Testis (tissue), 3 donors: ENCODE data around the gene EIF2S2. TPM values are rescaled to one million over a fixed set of nuclear protein-coding genes. Genes with fewer than 3 reads are reported as not detected.

Experiments
- DNase-seq: peaks from one replicate; pipeline ENCODE4 v3.0.0-alpha.2; 2019
- H3K27ac ChIP-seq, 2 donors: fragments of 200-600 bp; sonication (generic); one replicate each; pipeline ENCODE4 v1.5.1; 2019
- H3K27me3 ChIP-seq: fragments of 200-600 bp; sonication (generic); one replicate; pipeline ENCODE4 v1.5.1; 2019
- H3K36me3 ChIP-seq: fragments of 200-600 bp; sonication (generic); one replicate; pipeline ENCODE4 v1.5.1; 2017; ENCODE audit warnings: low read depth; ENCODE audit errors: missing control alignments
- H3K4me1 ChIP-seq: fragments of 200-600 bp; sonication (generic); one replicate; pipeline ENCODE4 v1.5.1; 2019
- H3K4me3 ChIP-seq, 2 donors: fragments of 200-600 bp; sonication (generic); one replicate each; pipeline ENCODE4 v1.5.1; 2017 to 2019
- H3K9me3 ChIP-seq: fragments of 200-600 bp; sonication (generic); one replicate; pipeline ENCODE4 v1.5.1; 2017
- POLR2A ChIP-seq: fragments of 450-650 bp; IDR thresholded peaks from one replicate; pipeline ENCODE4 v1.6.1; 2017; ENCODE audit warnings: antibody characterized with exemption, mild to moderate bottlenecking, moderate library complexity
- WGBS, 2 donors: methylation state at CpG; one replicate each; pipeline ENCODE4 v1.1.5; 2018; 5-methylcytosine and 5-hydroxymethylcytosine counted together
- intact Hi-C: fragments of 100-400 bp; cut with DNase I; formaldehyde crosslinking; loops from one replicate; pipeline ENCODE4 v1.15.1; 2023; ENCODE audit warnings: low total_unique reads
- polyA plus RNA-seq: library from polyadenylated mRNA; stranded (reverse); fragments of 350-450 nt; fragmentation: Illumina TruSeq; extraction: RNeasy Lipid Tissue Mini Kit (QIAGEN cat#74804); gene quantifications from one replicate; pipeline ENCODE4 v1.2.3, GENCODE V29; 2014; ENCODE audit warnings: low read depth, low replicate concordance; ENCODE audit not compliant: insufficient read depth
- total RNA-seq, 2 donors: library from RNA; depleted of rRNA; stranded (reverse); fragments of >200 nt; gene quantifications; one replicate each; pipeline ENCODE4 v1.2.3, GENCODE V29; 2016
- TF ChIP-seq, protein P1 (sequence below), 3 experiments: fragments of 450-650 bp in 2 of 3; fragments of 200-600 bp in 1 of 3; sonication (generic) in 1 of 3; IDR thresholded peaks; one replicate each; pipeline ENCODE4 v1.5.1; 2016 to 2019; ENCODE audit warnings: antibody characterized with exemption in 3 of 3, mild to moderate bottlenecking in 2 of 3, moderate library complexity in 1 of 3

The EIF2S2 gene
- total and polyA plus RNA-seq, 3 donors from 2014 or later, result 41.9 to 48.9 (median 45.4) TPM

DNA sequence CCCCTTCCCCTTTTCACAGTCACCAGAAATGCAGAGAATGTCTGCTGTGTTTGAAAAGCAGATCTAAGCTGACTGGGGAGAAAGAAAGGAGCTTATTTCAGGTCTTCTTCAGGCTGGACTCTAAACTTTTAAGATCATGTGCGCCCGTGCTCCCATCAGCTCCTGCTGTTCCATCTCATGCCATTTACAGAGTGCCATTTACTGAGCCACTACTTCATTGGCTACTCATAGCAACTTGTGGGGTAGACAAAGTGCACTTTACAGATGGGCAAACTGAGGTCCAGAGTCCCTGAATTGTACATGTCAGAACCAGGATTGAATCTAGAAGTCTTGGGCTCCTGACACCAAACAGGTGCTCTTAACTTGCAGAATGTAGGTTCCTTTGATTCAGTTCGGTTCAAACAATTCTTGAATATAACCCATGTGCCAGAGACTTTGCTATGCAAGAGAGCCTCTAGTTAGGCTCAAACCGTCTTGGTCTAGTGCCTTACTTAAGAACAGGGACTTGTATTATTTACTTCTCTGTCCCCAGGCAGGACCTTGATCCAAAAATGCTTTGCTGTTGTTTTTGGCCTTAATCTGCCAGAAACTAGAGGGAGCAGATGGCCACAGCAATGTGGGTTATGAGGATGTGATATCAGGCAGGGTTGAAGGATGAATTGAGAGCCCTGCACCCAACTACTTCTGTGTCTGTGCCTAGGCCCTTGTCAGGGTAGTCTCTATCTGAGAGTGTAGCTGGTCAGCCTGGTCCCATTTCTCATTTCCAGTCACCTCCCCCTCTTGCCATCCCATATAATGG is 61.9 kb downstream of the EIF2S2 start:
- no peak overlapping the region for H3K4me3 ChIP-seq
- TF ChIP-seq, protein P1, sequence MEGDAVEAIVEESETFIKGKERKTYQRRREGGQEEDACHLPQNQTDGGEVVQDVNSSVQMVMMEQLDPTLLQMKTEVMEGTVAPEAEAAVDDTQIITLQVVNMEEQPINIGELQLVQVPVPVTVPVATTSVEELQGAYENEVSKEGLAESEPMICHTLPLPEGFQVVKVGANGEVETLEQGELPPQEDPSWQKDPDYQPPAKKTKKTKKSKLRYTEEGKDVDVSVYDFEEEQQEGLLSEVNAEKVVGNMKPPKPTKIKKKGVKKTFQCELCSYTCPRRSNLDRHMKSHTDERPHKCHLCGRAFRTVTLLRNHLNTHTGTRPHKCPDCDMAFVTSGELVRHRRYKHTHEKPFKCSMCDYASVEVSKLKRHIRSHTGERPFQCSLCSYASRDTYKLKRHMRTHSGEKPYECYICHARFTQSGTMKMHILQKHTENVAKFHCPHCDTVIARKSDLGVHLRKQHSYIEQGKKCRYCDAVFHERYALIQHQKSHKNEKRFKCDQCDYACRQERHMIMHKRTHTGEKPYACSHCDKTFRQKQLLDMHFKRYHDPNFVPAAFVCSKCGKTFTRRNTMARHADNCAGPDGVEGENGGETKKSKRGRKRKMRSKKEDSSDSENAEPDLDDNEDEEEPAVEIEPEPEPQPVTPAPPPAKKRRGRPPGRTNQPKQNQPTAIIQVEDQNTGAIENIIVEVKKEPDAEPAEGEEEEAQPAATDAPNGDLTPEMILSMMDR (IDR thresholded peaks at IDR 0.05), result no peak
- no peak for TF ChIP-seq POLR2A
- no peaks in the 10 kb centered on the region for H3K36me3 ChIP-seq
- no peak overlapping the region for H3K27ac ChIP-seq
- no peaks in the 10 kb centered on the region for H3K9me3 ChIP-seq
- intact Hi-C loops, result no loop called here
- H3K4me1 ChIP-seq, result peaks cover 22% of the 10 kb centered on the region
- DNase-seq, result no peak
- 67 to 70% methylated on average over 4 of the region's 4 CpGs for WGBS, 2 donors
- H3K27me3 ChIP-seq, result no peaks in the 10 kb centered on the region

DNA sequence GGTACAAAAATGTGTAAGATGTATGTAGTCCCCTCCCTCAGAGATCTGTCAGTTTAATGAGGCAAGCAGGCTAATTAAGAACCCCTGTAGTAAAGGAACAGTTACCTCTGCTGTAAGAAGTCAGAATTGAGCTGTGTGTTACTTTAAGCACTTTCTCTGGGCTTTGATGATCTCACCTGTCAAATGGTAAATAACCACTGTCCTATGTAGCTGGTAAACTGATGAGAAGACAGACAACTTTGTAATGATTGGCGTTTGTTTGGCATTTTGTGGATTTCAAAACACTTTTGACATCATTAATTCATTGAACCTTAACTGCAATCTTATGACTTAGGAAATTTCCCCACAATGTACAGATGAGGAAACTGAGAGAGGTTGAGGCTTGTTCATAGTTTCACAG is 62.7 kb downstream of the EIF2S2 start:
- TF ChIP-seq POLR2A, result no peak
- TF ChIP-seq, protein P1 (IDR thresholded peaks at IDR 0.05), result no peak
- intact Hi-C loops, result no loop called here
- 88 to 100% methylated on average over 1 of the region's 1 CpG for WGBS, 2 donors
- no peaks in the 10 kb centered on the region for H3K9me3 ChIP-seq
- H3K36me3 ChIP-seq, result no peaks in the 10 kb centered on the region
- H3K27ac ChIP-seq, result no peak overlapping the region
- no peaks in the 10 kb centered on the region for H3K27me3 ChIP-seq
- peaks cover 23% of the 10 kb centered on the region for H3K4me1 ChIP-seq
- no peak overlapping the region for H3K4me3 ChIP-seq
- no peak for DNase-seq

DNA sequence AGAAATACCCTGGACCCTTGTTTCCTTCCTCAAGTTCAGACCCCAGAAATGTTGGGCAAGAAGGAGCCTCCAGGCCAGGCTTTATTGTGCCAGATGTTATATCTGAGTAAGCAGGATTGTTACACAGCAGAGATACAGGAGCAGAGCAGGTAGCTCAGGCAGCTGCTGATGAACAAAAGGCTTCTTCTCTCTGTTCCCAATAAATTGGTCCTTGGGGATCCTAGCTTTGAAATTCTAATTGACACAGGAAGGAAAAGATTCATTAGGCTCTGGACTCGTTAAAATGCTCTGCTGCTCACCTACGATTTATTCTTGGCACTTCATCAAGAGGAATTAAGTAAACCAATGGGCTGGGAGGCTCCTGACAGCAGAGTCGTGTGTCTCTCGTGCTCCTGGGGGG is 64.1 kb downstream of the EIF2S2 start:
- H3K36me3 ChIP-seq, result no peaks in the 10 kb centered on the region
- TF ChIP-seq, protein P1 (IDR thresholded peaks at IDR 0.05), result no peak
- TF ChIP-seq POLR2A, result no peak
- no peak overlapping the region for H3K27ac ChIP-seq
- no peaks in the 10 kb centered on the region for H3K27me3 ChIP-seq
- no peaks in the 10 kb centered on the region for H3K9me3 ChIP-seq
- intact Hi-C loops, result no loop called here
- peaks cover 23% of the 10 kb centered on the region for H3K4me1 ChIP-seq
- WGBS, 2 donors, result 68 to 73% methylated on average over 4 of the region's 4 CpGs
- H3K4me3 ChIP-seq, result no peak overlapping the region
- DNase-seq, result no peak

DNA sequence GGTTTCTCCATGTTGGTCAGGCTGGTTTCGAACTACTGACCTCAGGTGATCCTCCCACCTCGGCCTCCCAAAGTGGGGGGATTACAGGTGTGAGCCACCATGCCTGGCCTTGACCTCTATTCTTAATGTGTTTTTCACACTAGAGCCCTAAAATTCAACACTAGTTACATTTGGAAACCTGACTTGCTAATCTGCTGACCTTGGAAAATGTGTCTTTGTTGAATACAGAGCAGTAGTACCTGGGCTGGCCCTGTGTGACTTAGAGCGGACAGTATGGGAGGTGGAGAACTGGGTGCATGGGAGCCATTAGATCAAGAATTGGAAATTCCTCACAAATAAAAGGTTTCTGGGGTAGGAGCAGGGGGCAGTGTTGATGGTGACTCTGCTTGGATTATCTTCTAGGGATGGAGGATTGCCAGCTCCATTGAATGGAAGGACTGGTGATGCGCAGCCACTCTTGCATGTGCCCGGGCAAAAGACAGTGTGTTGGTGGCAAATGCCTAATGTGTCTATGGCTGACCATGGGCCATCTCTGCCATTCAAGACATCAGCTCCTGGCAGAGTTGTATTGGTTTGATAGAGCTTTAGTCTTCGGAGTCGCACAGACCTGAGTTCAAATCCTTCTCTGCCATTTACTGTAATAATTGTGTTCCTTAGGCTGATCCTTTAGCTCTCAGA is 64.9 kb downstream of the EIF2S2 start:
- WGBS, 2 donors, result 94 to 96% methylated on average over 7 of the region's 7 CpGs
- no peak for TF ChIP-seq POLR2A
- TF ChIP-seq, protein P1 (IDR thresholded peaks at IDR 0.05), result no peak
- intact Hi-C loops, result no loop called here

More for the DNA sequence above, 64.9 kb downstream of the EIF2S2 start:
- H3K27me3 ChIP-seq, result no peaks in the 10 kb centered on the region
- no peak overlapping the region for H3K4me3 ChIP-seq
- no peaks in the 10 kb centered on the region for H3K9me3 ChIP-seq
- DNase-seq, result no peak
- peaks cover 18% of the 10 kb centered on the region for H3K4me1 ChIP-seq
- H3K27ac ChIP-seq, result no peak overlapping the region
- H3K36me3 ChIP-seq, result no peaks in the 10 kb centered on the region
